Muscle layer of colon (tissue), 2 donors: ENCODE measurements around the gene HNMT.

ENCODE experiments used
- H3K27ac ChIP-seq: one replicate; pipeline ENCODE4 v1.7.0; 2013; ENCODE audit warnings: low read depth, mild to moderate bottlenecking, low read length, moderate library complexity
- H3K27me3 ChIP-seq, 2 donors: one replicate each; pipeline ENCODE4 v1.7.0; 2013; ENCODE audit warnings: low read length in 2 of 2, mild to moderate bottlenecking in 2 of 2; ENCODE audit not compliant: insufficient read depth in 2 of 2, control insufficient read depth in 1 of 2
- H3K36me3 ChIP-seq: one replicate; pipeline ENCODE4 v1.7.0; 2013; ENCODE audit warnings: mild to moderate bottlenecking, low read length; ENCODE audit not compliant: insufficient read depth
- H3K4me1 ChIP-seq: one replicate; pipeline ENCODE4 v1.7.0; 2013; ENCODE audit warnings: mild to moderate bottlenecking, low read length; ENCODE audit not compliant: insufficient read depth
- H3K4me3 ChIP-seq, 2 donors: one replicate each; pipeline ENCODE4 v1.7.0; 2013; ENCODE audit warnings: low read length in 2 of 2, low read depth in 1 of 2, mild to moderate bottlenecking in 1 of 2, moderate library complexity in 1 of 2
- H3K9ac ChIP-seq: one replicate; pipeline ENCODE4 v1.7.0; 2013; ENCODE audit warnings: low read length
- H3K9me3 ChIP-seq: one replicate; pipeline ENCODE4 v1.7.0; 2013; ENCODE audit warnings: mild to moderate bottlenecking, low read length
- donor health status: abdominal sarcoma.
- donor health status: Adenocarcinoma of cecum.

Gene HNMT

GRCh38 chr2:137937778-137938177, 26.5 kb upstream of the HNMT start:
- H3K9ac ChIP-seq: no peak overlapping the region
- H3K36me3 ChIP-seq: no peaks in the 10 kb centered on the region
- no peaks in the 10 kb centered on the region for H3K27me3 ChIP-seq
- H3K27ac ChIP-seq: no peak overlapping the region
- H3K4me1 ChIP-seq: no peaks in the 10 kb centered on the region
- no peak overlapping the region for H3K4me3 ChIP-seq
- no peaks in the 10 kb centered on the region for H3K9me3 ChIP-seq

GRCh38 chr2:137938204-137938603, 26.1 kb upstream of the HNMT start:
- no peaks in the 10 kb centered on the region for H3K4me1 ChIP-seq
- H3K27me3 ChIP-seq: no peaks in the 10 kb centered on the region
- no peaks in the 10 kb centered on the region for H3K36me3 ChIP-seq
- no peak overlapping the region for H3K4me3 ChIP-seq
- H3K9ac ChIP-seq: no peak overlapping the region
- no peak overlapping the region for H3K27ac ChIP-seq
- H3K9me3 ChIP-seq: no peaks in the 10 kb centered on the region

GRCh38 chr2:137939026-137939425, 25.2 kb upstream of the HNMT start:
- H3K4me3 ChIP-seq: no peak overlapping the region

GRCh38 chr2:137940154-137940553, 24.1 kb upstream of the HNMT start:
- Histone ChIP-seq H3K4me1 (no peaks in the 10 kb centered on the region), H3K27me3 (no peaks in the 10 kb centered on the region), H3K9me3 (no peaks in the 10 kb centered on the region), H3K9ac (no peak overlapping the region), H3K36me3 (no peaks in the 10 kb centered on the region), H3K27ac (no peak overlapping the region), H3K4me3 (no peak overlapping the region)

More at GRCh38 chr2:137939026-137939425, 25.2 kb upstream of the HNMT start:
- H3K36me3 ChIP-seq: no peaks in the 10 kb centered on the region
- H3K27ac ChIP-seq: no peak overlapping the region
- H3K27me3 ChIP-seq: no peaks in the 10 kb centered on the region
- H3K9ac ChIP-seq: no peak overlapping the region
- H3K9me3 ChIP-seq: no peaks in the 10 kb centered on the region
- H3K4me1 ChIP-seq: no peaks in the 10 kb centered on the region

DNA sequence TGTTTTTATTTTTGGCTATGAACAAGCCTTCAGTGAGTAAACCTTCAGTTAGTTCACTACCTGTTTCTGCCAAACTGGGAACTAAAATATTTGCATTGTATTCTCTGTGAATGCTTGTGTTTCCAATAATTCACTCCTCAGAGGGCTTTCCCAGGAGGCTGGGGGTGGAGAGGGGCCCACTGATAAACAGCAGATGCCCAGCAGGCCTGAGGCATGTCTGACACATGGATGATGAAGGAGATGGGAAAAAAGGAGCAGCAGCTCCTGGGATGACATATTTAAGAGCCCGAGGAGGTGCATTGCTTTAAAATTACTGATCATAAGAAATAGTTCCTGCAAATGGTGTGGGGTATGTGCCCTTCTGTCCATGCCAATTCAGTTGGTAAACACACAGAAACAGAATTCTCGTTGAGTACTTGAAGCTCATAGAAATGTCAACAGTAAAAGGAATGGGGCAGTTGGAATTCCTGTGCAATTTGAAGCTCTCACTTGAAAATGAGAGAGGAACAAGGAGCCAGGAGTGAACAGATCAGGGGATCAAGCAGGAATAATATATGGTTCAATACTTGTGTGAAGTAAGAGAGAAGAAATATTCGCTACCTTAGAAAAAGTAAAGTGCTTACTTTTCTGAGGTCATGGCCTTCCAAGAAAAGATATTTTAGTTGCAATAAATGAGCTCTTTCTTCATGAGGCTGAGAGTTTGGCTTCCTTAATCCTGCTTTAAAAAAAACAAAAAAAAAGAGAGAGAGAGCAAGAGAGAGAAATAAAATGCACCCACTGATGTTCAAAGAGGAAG, 22.0 kb upstream of the HNMT start:
- Histone ChIP-seq H3K4me1 (no peaks in the 10 kb centered on the region), H3K27ac (no peak overlapping the region)

DNA sequence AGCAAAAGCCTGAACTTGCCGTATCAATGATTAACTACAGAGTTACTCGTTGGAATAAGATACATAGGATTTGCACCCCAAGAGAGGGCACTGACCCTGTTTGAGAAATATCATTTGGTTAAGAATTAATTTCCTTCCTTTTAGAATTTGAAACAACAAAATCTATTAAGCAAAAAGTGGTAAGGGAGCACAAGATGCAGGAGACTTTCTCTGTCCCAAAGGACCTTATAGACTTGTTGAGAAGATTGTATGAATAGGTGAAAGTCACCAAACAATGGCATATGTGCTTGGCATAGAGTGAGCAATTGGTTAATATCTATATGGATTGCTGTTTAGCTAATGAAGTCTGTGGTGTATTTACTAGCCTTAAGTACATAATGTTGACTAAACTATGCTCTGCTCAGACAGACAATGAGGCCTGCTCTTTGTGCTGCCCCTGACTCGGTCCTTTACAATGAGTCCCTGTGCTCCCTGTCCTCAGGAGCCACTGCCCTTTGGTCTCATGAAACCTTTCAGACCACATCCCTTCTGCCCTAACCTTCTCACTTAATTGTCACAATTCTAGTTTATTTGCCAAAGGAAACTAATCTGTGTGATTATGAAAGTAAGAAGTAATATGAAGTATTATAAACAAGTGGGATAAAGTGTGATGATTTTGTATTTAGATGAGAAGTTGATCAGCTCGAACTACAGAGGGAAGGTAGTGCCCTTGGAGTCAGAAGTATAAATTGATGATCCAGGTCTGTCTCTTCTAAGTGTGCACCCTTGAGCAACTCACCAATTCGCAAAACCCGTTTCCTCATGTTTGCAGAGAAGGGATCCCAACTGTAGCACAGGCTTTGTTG, 21.2 kb upstream of the HNMT start:
- Histone ChIP-seq H3K27ac (no peak overlapping the region), H3K4me3 (no peak overlapping the region), H3K4me1 (no peaks in the 10 kb centered on the region), H3K36me3 (no peaks in the 10 kb centered on the region), H3K9ac (no peak overlapping the region), H3K27me3 (no peaks in the 10 kb centered on the region), H3K9me3 (no peaks in the 10 kb centered on the region)

More for the DNA sequence above, 22.0 kb upstream of the HNMT start:
- no peaks in the 10 kb centered on the region for H3K27me3 ChIP-seq
- H3K9me3 ChIP-seq: no peaks in the 10 kb centered on the region
- H3K4me3 ChIP-seq: no peak overlapping the region
- H3K9ac ChIP-seq: no peak overlapping the region
- no peaks in the 10 kb centered on the region for H3K36me3 ChIP-seq

DNA sequence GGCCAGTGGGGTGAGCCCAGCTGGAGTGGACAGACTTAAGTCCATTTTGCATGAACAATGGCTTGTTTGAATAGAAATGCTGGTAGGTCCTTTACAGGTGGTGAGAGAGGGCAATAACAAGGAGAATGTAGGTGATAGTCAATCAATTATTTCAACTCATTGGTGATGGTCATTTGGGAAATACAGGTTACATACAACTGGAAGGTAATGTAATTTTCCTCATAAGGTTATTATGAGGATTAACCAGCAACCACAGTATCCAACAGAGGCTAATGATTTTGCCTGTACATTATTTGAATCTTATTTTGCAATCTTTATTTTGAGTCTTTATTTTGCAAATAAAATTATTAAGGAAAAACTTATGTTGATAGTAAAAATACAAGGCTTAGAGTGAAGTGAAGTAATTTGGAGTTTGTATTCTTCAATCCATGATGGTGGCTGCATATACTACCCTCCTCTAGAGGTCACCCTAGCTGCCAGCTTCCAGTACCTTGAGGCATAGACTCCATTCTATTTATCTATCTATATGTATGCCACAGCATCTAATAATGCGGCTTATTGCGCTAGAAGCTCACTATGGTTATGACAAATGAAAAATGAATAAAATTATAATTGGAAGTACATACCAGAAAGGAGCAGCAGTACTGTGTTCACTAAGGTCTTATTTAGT, 20.5 kb upstream of the HNMT start:
- H3K4me1 ChIP-seq: no peaks in the 10 kb centered on the region
- H3K36me3 ChIP-seq: no peaks in the 10 kb centered on the region
- no peak overlapping the region for H3K9ac ChIP-seq
- no peaks in the 10 kb centered on the region for H3K27me3 ChIP-seq
- no peaks in the 10 kb centered on the region for H3K9me3 ChIP-seq
- no peak overlapping the region for H3K4me3 ChIP-seq
- H3K27ac ChIP-seq: no peak overlapping the region

DNA sequence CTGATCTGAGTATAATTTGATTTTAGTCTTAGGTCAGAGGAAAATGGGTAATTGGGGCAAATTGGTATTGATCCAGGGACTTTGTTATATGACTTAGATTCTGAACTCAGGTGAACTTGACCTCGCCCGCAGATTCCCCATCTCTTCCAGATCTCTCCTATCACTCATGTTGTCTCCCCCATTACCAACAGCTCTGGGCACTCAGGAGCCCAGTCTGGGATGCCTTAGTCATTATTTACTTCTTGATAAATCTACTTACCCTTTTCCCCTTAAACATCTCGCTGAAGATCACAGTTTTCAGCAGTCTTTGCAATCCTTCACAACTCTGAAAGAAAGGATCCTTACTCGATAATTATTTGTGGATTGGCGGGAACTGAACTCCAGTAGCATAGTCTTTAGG, 19.6 kb upstream of the HNMT start:
- no peak overlapping the region for H3K27ac ChIP-seq
- H3K9me3 ChIP-seq: no peaks in the 10 kb centered on the region
- no peaks in the 10 kb centered on the region for H3K27me3 ChIP-seq
- no peak overlapping the region for H3K4me3 ChIP-seq
- H3K36me3 ChIP-seq: no peaks in the 10 kb centered on the region
- no peak overlapping the region for H3K9ac ChIP-seq
- H3K4me1 ChIP-seq: no peaks in the 10 kb centered on the region

GRCh38 chr2:137945229-137945628, 19.0 kb upstream of the HNMT start:
- Histone ChIP-seq H3K36me3 (no peaks in the 10 kb centered on the region), H3K9me3 (no peaks in the 10 kb centered on the region), H3K27ac (no peak overlapping the region), H3K9ac (no peak overlapping the region), H3K4me1 (no peaks in the 10 kb centered on the region), H3K4me3 (no peak overlapping the region), H3K27me3 (no peaks in the 10 kb centered on the region)

GRCh38 chr2:137946227-137946626, 18.0 kb upstream of the HNMT start:
- Histone ChIP-seq H3K27me3 (no peaks in the 10 kb centered on the region), H3K4me1 (no peaks in the 10 kb centered on the region), H3K9me3 (no peaks in the 10 kb centered on the region), H3K27ac (no peak overlapping the region), H3K36me3 (no peaks in the 10 kb centered on the region), H3K4me3 (no peak overlapping the region), H3K9ac (no peak overlapping the region)

DNA sequence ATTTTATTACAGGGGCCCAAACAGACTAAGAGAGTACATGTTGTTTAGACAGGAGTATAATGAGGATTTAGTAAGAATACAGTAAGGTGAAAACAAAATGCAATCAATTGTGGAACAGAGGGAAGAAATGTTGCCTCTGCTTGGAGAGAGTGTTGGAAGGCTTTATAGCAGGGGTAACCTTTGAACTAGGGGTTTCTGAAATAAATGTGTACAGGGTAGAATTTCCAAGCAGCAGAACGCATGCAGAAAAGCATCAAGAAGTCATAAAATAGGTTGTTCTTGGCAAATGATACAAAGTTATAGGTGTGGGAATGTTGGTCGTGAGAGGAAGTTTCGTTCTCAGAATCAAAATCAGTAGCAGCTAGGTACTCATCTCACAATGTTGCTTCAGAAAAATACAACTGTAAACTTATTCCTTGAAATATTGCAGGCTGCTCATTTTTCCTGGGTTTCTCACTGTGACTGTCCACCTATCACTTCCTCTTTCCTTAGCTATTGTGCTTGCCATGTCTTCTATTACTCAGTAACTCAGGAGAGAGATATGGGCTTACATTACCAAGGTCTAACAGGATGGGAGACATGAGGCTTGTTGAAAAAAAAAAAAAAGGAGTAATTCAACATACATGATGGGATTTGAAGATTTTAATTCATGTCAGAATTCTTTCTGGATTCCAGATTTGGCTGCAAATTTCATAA, 17.1 kb upstream of the HNMT start:
- H3K27ac ChIP-seq: no peak overlapping the region
- no peaks in the 10 kb centered on the region for H3K27me3 ChIP-seq
- no peak overlapping the region for H3K4me3 ChIP-seq
- H3K9me3 ChIP-seq: no peaks in the 10 kb centered on the region
- H3K4me1 ChIP-seq: no peaks in the 10 kb centered on the region
- no peaks in the 10 kb centered on the region for H3K36me3 ChIP-seq
- no peak overlapping the region for H3K9ac ChIP-seq
